ENCODE measurements around the gene KCNA2.

DNA sequence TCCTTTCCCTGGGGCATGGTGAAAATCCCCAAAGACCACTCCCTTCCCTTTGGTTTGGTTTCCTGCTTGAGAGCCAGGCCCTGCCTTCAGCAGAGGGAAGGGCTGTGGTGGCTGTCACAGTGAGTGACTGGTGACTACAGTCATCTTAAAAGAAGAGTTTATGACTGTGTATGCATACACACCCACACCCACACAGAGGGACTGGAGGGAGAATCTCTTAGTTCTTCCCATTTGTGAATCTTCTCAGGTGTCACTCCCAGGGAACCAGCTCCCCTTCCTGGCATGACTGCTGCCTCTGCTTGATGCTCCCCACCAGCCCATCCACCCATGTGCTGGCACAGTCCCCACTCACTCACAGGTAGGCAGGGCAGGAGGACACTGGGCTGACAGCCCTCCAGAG, 3.9 kb upstream of the KCNA2 start:
- TF ChIP-seq POLR2AphosphoS5 (IDR thresholded peaks at IDR 0.05; ENCODE audit: borderline replicate concordance, low read depth, low read length) (no peak), EZH2 (IDR thresholded peaks at IDR 0.05) (no peak), FOXP2 (optimal IDR thresholded peaks at IDR 0.05; ENCODE audit: control extremely low read depth, extremely low read length, insufficient read depth) (no peak)
